Globus pallidus (tissue), 1 donor: ENCODE measurements around the gene ETV4.
A peak's percentile ranks its signal among the peaks of the same experiment; 100 is the strongest.
"Not testable (repeated sequence)": the region's sequence is repeated elsewhere in the genome, so short reads cannot be mapped to it uniquely, and the experiment has no call there.

Experiments used
- DNase-seq: peaks from one replicate; pipeline ENCODE4 v3.0.0-alpha.2; 2015; ENCODE audit warnings: low spot score

Gene ETV4

DNA sequence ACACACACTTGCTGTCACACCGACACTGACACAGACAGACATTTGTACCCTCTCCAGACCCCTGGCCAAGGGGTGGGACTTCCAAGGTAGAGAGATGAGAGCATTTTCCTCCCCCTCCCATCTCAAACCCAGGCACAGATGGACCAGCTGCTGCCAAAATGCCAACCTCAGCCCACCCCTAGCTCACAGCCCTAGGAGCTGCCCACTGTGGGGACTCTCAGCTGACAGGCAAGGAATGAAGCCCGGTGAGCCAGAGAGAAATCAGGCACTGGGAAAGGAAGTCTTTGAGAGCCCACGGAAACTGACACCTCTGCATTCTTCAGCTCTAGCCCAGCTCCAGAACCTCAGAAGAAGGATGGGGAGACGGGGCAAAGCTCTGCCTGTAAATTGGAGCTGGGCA is 2.8 kb downstream of the ETV4 start:
- no peak for DNase-seq

DNA sequence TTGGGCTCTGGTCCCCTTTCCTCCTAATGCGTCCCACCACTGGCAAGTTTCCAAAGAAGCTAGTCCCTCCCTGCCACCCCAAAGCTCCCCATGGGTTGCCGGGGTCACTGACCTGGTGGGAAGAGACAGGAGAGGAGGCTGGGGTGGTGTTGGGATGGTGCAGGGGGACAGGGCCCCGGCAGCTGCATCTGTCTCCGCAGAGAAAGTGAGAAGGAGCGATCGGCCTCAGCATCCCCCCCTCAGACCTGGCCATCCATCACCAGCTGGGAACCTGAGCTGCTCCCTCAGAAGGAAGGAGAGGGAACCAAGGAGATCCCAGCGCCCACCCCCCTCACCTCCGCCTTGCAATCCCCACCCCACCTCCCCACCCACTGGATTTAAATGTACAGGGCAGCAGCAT is 3.3 kb downstream of the ETV4 start:
- no peak for DNase-seq

DNA sequence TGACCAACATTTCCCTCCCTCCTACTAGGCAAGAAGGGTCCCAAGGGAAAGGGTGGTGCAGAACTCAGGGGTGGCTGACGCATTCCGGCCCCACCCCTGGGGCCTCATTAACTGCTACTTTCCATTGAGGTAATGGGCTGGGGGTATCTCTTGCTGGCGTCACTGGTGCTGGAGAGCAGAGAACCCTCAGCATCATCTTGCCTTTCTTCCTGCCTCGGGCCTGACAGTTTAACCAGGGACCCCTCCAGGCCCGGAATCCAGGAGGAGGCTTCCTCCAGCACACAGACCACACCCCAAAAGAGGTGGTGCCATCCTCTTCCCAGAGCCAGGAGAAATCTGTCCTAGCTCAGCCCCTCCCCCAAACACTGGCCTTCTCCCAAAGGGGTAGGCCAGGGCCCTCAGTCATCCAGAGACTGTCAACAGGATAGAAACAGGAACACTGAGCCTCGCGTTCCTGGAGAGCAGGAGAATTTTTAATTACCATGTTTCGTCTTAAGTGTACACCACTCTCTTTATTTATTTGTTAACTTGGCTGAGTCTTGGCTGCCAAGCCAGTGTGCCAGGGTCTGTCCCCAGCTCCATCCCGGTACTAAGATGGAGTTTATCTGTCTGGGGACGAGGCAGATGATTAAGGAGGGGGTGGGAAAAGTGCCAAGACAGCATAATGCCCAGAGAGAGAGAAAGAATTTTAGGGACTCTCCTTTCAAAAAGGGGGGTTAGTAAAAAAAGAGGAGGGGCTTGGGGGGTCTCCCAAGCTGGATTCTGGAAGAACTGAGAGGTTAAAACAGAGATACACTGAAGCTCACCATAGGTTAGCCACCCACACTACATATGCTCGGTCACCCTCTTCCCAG is 5.1 kb downstream of the ETV4 start:
- DNase-seq, result no peak

DNA sequence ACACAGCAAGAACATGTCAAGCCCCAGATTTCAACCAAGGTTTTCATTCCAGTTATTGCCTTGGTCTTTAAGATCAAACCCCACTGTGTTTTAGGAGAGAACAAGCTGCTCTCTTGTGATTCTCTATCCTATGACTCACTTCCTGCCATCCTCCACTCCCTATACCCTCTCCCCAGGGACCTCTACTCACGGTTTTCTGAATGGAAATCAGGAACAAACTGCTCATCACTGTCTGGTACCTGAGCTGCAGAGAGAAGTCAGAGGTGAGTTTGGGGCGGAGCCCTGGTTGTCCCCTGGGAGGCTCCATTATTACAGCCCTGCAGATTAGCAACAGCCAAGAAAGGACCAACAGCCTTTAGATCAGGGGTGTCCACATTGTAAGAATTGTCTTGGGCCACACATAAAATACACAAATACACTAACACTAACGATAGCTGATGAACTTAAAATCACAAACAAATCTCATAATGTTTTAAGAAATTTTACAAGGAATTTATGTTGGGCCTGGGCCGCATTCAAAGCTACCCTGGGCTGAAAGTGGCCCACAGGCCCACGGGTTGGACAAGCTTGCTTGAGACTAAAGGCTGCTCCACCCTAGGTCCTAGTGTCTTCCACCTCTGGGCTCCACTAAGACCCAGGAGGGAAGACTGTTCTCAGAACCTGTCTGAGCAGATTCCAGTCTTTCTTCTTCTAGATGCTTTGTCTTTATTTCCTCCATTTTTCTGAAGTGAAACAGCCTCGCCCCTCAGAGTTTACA is 9.7 kb downstream of the ETV4 start:
- DNase-seq, result no peak

DNA sequence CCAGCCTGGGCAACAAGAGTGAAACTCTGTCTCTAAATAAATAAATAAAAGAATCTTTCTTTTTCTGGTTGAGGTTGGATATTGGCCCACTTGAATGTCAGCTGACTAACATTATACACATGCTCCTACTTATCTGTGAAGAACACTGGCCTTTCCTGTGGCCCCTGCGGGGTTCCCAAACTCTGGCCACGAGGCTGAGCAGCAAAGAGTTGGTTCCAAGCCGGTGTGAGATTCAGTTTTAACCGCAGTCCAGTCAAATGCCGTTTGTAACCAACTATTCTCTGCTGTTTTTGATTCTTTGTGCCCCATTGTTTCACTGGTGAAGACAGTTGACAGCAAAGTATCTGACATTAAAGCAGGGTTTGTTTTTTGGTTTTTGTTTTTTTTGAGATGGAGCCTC is 11.2 kb downstream of the ETV4 start:
- DNase-seq, result no peak

DNA sequence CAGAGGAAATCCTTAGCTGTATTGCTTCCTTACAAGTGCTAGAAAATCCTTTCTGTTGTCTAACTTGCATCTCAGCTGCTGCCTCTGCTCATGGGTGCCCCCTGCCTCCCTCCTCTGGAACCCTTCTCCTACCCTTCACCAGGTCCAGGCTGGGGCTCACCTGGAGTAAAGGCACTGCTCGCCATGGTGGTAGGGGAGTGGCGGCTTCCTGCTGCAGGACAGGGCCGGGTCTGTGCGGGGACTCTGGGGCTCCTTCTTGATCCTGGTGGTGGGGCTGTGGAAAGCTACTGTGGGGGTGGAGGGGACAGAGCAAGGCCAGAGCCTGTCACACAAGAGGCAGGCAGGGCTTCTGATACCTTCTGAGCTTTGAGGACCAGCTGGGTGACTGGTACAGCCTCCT is 12.4 kb downstream of the ETV4 start:
- no peak for DNase-seq

DNA sequence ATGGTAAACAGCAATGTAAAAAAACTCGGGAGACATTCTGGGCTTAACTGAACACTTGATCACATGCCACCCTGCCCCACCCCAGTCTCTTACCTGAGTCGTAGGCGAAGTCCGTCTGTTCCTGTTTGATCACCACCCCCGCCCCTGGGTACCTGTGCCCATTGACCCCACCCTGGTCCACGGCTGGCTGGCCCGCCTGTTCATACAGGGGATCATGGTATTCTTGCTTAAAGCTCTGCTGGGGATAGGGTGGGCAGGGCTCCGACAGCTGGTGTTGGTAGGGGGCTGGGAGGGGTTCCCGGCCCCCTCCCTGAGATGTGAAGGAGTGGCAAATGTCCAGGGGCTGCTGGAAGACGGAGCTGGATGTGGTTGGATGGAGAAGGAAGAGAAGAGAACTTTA is 13.6 kb downstream of the ETV4 start:
- DNase-seq, result no peak

DNA sequence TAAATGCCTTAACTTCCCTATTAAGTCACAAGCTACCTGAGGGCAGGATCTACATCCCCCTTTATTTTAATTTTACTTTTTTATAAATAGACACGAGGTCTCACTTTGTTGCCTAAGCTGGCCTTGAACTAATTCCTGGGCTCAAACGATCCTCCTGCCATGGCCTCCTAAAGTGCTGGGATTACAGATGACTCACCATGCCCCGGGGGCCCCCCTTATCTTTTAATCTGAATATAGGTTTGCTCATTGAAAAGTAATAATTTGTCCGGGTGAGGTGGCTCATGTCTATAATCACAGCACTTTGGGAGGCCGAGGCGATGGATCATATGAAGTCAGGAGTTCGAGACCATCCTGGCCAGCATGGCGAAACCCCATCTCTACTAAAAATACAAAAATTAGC is 14.2 kb downstream of the ETV4 start:
- DNase-seq, result no peak

DNA sequence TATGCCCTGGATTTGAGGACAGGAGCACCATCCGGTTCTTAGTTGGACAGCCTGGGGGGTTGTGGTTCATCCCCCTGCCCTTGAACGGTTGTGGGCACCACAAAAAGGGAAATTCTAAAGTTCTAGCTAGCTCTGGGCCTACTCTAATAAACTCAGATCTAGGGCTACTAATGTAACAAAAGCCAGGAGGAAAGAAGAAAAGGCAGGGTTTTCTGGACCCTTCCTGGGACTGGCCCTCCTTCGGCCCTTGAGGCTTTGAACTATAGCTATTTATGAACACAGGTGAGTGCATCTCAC is 15.1 kb downstream of the ETV4 start:
- DNase-seq, result no peak

DNA sequence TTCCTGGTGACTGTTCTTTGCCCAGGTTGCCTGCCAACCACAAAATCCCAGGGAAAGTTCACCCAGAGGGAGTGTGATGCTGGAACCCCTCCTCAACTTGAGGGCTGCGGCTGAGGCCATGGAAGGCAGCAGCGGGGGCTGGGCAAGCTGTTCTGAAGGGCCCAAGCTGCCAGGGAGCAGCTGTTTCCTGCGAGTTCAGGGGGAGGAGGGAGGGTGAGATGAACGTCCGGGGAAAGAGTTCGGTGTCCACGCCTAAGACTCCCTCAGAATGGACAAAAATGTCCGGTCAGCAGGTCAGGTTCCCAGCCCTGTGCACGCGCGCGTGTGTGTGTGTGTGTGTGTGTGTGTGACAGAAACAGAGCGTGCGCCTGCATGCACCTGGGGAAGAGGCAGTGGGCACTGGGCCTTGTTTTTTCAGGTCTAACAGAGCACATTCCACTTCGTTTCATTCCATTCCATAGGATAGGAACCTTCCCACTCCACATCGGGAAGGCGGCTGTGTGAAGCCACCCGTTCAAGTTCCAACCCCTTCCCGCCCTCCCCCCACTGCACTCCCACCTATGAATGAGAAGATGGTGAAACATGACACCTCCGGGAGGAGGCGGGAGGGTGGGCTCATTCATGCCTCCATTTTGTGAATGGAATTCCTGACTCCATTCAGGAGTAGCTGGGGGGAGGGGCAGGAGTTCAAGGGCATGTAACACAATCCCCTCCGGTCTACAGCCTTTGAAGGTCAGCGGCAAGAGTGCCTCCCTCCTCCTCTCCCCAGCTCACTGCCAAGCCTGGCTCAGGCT is 15.7 kb downstream of the ETV4 start:
- no peak for DNase-seq

DNA sequence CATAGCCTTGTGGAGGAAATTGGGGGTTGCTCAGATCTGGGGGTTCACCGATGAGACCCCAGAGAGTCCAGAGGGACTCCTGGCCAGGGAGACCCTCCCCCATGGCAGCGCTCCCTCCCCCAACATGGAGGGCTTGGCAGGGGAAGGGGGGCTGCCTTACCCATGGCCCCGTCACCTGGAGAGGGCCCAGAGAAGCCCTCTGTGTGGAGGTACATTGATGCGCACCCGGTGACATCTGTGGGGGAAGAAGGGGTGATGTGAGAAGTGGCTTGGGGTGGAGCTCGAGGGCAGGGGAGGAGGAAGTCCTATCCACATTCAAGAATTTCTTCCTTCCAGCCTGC is 16.2 kb downstream of the ETV4 start:
- DNase-seq, result no peak

DNA sequence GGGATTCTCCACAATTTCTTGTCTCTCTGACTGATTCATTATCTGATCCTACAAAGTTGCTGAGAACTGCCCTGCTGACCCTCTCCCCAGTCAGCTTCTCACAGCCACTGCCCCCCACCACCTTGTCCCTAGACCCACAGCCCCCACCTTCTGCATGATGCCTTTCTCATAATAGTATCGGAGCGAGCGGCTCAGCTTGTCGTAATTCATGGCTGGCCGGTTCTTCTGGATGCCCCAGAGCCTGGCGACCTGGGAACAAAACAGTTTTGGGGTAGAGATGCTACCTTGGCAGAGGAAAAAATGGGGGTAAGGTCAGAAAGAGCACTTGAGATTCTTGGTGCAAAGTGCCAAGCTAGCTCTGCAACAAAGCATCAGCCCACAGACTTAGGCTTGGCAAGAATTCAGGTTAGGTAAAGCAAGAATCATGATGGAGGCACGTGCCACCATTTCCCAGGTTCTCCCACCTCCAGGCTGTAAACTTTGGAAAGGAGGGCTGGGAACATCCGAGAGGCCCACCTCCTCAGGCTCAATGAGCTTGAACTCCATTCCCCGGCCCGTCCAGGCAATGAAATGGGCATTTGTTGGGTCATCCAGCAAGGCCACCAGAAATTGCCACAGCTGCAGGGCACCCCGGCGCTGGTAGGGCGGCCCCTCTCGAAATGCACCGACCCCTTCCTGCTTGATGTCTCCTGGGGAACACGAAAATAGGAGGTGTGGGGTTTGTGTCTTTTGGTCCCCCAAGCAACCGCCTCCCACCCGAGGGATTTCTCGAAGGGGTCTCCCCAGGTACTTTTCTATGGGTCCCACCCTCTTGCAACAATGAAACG is 16.9 kb downstream of the ETV4 start:
- no peak for DNase-seq

DNA sequence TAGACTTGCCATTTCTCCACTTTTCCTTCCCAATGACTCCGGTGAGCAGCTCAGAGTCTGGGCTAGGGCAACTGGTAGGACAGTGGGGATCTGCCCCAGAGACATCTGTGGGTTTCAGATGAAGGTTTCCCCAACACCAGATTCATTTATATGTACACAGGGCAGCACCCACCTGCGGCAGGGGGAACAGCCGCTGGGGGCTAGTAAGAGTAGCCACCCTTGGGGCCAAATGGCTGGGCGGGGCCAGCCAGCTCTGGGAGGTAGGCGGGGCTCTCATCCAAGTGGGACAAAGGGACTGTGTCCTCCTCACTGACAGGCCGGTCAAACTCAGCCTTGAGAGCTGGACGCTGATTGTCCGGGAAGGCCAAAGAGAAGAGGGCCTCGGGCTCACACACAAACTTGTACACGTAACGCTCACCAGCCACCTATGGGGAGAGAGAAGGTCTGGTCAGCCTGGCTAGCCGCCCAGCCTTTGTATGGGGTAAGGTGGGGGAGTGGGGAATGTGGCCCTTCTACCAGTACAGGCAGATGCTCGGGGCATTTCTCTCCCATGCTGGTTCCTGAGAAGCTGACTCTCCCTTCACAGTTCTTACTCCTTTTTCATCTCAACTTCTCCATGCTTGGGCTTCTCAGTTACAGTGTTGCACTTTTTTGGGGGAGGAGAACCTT is 17.7 kb downstream of the ETV4 start:
- DNase-seq, result peak; percentile 44

DNA sequence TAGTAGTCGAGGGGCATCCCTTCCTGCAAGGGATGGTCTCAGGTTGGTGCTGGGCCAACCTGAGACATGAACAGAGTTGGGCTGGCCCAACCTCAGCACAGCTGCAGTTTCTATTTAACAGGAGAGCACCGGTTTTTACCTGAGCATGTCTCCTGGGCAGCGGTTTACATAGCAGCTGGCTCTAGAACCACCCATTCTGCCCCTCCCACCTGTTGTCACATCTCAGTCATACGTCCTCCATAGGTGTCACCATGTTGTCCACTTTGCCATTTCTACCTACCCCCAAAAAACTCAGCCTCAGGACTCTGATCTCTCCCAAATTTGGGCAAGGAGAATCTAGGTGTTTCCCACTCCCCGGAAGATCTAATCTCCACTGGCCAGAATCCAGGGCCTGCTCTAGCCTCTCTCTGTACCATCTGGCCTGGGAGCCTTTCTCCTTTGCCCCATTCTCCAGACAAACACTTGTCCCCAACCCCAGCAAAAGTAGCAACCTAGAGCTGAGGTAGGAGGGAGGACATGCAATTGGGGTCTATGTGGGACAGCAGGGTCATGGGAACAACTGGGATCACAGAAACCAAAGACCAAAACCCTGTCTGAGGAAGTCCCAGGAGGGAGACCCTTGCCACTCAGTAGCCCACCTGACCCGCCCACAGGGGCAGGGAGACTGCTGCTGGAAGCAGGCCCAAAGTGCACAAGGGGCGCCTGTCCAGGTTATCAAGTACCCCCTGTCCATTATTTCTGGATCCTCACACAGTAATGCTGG is 19.1 kb downstream of the ETV4 start:
- no peak for DNase-seq

DNA sequence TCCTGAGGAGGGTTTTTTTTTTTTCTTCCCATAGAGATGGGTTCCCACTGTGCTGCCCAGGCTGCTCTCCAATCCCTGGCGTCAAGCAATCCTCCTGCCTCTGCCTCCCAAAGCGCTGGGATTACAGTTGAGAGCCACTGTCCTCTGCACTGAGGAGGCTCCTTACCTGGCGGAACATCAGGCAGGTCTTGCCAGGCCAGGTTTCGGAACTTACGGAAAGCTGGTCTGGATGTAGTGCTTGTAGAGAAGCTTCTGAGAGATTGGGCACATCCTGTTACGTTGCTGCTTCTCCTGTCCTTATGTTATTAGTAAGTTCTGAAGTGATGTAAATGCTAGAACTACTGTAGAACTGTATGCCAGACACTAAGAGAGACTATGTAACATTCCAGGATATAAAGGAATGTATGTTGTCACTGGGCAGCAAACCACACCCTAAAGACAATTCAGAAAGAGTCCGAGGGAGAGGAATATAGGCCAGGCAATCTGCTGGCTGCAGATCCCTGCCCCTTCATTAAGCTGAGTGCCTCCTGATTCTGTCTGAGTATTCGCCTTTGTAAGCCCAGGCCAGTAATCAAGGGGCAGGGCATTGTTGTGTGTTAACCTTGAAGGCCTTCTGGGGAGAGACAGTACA is 21.1 kb downstream of the ETV4 start:
- DNase-seq, result no peak

DNA sequence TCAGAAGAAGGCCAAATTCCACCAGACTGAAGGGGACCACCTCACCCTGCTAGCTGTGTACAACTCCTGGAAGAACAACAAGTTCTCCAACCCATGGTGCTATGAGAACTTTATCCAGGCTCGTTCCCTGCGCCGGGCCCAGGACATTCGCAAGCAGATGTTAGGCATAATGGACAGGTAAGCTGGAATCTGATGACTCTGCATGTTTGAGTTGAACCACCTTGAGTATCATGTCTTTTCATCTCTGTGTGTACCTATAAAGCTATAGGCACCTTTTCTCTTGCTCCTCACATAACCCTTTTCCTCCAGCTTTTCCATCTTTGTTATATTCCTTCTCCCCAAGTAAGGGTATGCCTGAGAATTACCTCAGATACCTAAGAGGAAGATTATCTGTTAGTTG is 24.8 kb downstream of the ETV4 start:
- no peak for DNase-seq

DNA sequence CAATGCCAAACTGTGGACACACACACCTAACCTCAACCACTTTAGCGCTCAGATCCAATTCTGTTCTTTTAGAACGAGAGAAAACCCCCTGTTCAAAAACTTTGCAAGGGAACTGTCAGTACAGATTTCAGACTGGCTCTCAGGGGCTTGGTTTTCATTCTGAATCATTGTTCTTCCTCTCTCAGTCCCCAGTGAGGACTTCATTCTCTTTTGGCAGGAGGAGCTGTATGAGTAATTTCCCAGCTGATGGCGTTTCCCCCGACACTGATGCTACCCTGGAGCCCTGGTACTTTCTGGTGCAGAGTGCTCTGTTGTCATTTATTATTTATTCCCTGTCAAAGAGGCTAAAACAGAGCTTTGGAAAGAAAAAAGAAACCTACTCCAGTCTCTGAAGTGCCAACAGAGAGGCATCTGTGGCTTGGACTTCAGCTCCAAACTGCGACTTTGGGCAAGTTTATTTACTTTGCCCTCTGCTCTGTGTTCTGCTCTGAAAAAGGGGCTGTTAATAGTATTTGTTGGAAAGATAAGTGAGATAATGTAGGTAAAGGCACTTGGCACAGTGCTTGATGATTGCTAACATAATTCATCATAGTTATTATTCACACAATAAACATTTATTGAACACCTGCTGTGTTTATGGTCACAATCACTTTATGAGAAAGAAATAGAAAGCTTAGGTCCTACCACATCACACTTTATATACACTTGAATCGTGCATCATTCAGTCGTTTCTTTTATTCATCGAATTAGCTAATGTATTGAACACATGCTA is 28.3 kb downstream of the ETV4 start:
- DNase-seq, result peak; percentile 72

DNA sequence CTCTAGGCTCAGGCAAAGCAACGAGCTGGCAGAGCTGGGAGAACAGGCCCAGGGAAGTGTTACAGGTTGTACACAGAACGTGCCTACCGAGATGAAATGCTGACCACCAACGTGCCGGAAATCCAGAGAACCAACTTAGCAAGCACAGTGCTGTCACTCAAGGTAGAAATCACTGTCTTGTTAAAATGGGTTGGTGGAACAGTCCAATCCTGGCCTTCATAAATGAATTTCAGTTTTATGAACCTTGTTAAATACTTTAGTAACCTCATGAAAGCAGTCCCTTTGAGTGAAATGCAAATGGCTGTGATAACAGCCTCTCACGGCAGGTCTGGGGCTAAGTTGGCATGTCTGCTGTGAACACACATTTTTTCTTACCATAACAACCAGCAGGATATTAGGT is 29.0 kb downstream of the ETV4 start:
- DNase-seq, result no peak

DNA sequence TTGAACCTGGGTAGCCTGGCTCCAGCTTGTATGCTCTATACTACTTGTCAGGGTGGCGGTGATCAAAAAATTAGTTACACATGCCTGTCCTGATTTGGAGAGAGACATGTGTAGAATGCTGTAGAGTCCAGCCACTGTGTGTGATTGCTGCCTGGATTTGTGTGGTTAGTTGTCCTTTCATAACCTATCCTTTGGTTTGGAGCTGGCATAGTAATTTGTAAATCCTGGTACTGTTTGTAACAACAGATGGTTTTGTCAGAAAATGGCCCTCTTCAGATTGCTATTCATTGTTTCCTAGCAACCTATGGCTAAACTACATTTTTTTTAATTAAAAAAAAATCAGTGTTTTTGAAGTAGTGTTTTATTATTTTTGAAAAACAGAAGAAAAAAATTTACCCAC is 30.5 kb downstream of the ETV4 start:
- peak; percentile 31 for DNase-seq

DNA sequence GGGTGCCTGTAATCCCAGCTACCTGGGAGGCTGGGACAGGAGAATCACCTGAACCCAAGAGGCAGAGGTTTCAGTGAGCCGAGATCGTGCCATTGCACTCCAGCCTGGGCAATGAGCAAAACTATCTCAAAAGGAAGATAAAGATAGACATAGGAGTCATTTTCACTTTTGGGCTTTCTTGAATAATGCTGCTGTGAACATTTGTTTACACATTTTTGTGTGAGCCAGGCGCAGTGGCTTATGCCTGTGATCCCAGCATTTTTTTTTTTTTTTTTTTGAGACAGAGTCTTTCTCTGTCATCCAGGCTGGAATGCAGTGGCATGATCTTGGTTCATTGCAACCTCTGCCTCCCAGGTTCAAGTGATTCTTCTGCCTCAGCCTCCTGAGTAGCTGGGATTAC is 34.9 kb downstream of the ETV4 start:
- DNase-seq, result not testable (repeated sequence)
